22Rv1 (cell line): Measurements from ENCODE around the gene SHLD3.

Source experiments
- CTCF ChIP-seq: fragments of 450-650 bp; IDR thresholded peaks from 2 replicates; pipeline ENCODE4 v1.5.1; 2017; ENCODE audit warnings: mild to moderate bottlenecking
- ZFX ChIP-seq: fragments of 450-650 bp; IDR thresholded peaks from 2 replicates; pipeline ENCODE4 v1.6.1; 2017; ENCODE audit warnings: antibody characterized with exemption, borderline replicate concordance

- TF ChIP-seq CTCF (no peak), ZFX (no peak)
Observed at GRCh38 chr5:65672796-65673195, 48.0 kb downstream of the SHLD3 start.
